Glomerular visceral epithelial cell (primary cell): ENCODE results near the gene STAT3.
A peak's percentile ranks its signal among the peaks of the same experiment; 100 is the strongest.
"Not testable (repeated sequence)": the region's sequence is repeated elsewhere in the genome, so short reads cannot be mapped to it uniquely, and the experiment has no call there.

Experiments used
- DNase-seq: peaks from one replicate; pipeline ENCODE4 v3.0.0-alpha.2; 2016; ENCODE audit errors: extremely low spot score

STAT3 gene

DNA sequence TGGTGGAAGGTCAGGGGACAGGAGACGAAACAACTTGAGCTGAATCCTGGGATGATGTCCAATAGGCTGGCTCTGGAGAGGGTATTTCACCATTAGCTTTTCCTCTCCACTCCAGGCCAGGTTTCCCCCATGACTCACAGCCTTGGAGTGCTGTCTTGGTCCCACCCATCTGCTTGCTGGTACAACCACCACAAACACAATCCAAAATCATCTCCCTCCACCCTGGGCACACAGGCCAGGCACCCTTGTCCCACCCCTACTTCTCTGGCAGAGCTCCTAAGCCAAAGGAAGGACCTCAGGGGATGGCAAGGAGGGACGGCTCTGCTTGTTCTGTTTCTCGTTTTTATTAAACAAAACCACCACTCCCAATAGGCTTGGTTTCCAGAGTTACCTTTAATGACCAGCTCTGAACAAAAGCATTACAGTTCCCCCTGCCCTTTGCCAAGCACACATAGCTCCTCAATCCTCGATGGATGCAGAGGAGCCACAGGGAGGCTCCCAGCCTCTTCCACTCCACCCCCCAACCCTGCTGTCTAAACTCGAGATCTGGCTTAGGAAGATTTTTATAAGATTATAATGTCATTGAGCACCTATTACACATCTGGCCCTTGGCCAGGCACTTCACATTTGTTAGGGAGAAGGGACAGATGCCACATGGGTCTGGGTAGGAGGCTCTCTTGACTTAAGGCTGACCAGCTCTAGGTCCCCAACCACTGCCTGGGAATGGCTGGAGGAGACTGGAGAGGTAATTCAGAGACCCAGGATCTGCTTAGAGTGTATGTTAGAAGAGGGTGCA lies 21.5 kb upstream of the STAT3 start:
- peak; percentile 77 for DNase-seq

- no peak for DNase-seq
Measured at GRCh38 chr17:42408061-42408460, 19.8 kb upstream of the STAT3 start.

DNA sequence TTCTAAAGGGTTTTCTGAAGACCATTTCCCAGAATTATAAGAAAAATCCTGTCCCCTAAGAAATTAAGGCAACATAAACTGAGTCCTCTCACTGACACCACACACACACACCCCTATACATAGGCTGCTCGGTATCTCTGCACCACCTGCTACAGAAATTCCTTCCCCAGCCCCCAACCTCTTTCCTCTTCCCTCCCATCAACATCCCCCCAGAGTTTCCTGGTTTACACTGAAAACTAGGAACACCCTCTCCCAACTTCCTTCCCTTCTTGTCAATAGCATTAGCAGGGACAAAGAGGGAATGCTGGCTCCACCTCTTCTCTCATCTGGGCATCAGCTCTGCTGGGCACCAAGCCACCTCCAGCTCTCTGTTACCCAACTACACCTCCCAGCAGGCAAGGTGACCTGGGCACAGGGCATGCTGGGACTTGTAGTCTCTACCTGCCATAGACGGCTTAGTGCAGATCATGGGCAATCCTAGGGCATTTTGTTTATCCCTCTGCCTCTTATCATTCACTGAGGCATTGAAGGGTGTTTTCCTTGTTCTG lies 19.1 kb upstream of the STAT3 start:
- peak; percentile 76 for DNase-seq

DNA sequence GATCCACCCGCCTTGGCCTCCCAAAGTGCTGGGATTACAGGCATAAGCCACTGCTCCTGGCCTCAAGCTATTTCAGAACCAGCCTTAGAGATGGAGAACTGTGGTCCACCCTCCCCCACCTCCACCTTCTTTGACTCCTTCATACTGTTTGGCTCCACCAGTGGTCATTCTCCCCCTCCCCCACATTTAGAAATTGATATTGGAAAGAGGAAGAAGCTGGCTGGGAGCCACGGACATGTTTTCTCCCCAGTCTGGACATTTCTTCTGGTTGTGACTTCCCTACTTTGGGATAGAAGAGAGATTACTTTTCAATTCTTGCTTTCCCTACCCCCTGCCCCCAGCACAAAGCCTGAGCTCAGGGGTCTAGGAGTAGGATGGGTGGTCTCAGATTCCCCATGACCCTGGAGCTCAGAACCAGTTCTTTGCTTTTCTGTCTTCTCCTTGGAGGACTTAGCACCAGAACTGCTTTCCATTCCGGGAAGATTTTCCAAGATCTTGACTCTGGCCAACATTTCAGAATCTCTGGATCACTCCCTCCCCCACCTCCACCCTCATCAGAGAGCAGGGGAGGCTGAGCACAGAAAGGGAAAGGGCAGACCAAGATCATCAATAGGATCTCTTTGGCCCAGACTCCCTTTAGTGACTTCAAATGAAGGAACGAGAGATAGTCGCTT lies 18.5 kb upstream of the STAT3 start:
- DNase-seq = no peak

GRCh38 chr17:42405963-42406495 lies 17.8 kb upstream of the STAT3 start:
- DNase-seq = peak; percentile 55

DNA sequence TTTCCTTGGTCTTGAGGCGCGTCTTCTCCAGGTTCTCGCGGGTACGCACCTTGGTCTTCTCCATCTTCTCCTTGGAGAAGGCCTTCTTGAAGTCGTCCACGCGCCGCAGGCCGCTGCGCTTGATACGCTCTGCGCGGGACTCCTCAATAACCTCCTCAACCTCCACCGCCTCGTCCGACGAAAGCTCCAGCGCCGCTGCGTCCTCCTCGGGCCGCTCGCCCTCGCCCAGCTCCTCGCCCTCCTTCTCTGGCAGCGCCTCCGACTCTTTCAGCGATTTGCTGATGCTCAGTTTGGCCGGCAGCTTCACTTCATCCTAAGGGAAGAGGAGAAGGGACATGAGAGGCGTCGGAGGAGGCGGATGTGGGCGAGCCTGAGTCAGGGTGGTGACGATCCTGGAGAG lies 16.8 kb upstream of the STAT3 start:
- DNase-seq = no peak

DNA sequence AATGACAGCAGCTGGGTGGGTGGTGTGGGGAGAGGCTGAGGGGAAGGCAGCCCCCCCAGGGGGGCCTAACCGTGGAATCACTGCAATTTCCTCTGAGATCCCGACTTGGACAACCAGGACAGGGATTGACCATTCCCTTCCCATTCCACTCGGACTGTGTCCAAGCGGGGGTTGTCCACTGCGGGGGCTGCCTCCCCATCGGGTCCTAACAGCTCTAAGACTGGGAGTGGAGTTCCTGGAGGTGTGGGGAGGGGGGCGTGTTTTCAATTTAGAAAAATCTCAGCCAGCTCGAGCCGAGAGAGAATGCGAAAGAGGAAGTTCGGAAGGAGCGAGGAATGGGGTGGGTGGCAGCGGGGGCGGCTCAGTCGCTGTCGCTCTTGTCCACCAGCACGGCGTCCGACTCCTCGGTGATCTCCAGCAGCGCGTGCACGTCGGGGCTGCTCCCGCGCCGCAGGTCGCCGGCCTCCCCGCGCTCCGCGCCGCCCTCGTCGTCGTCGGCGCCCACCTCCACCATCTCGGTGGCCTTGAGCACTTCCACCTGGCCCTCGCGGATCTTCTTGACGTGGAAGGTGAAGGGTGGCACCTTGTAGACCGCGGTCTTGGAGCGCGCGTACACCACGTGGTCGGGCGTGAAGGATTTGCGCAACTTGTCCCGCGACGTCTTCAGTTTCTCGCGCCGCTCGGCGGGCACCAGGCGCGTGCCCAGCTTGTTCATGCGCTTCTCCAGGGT lies 16.2 kb upstream of the STAT3 start:
- DNase-seq = no peak

GRCh38 chr17:42403150-42403549 lies 14.9 kb upstream of the STAT3 start:
- no peak for DNase-seq

DNA sequence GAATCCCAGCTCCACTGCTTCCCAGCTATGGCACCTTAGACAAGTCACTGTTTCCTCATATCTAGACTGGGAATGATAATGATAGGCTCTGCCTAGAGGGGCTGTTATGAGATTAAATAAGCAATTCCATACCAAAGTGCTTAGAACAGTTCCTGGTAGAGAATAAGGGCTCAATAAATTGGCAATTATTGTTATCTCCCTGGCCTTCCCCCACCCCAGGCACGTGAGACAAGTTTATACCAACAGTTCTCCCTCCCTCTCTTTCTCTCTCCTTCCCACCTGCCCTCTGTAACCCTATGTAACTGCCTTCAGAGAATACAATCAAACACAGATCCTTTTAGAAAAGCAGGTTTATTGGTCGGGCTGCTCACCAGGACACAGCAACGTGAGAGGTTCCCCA lies 13.9 kb upstream of the STAT3 start:
- DNase-seq = no peak

GRCh38 chr17:42400844-42401375 lies 12.7 kb upstream of the STAT3 start:
- not testable (repeated sequence) for DNase-seq

- DNase-seq = no peak
Measured at GRCh38 chr17:42399948-42400843, 12.0 kb upstream of the STAT3 start.

DNA sequence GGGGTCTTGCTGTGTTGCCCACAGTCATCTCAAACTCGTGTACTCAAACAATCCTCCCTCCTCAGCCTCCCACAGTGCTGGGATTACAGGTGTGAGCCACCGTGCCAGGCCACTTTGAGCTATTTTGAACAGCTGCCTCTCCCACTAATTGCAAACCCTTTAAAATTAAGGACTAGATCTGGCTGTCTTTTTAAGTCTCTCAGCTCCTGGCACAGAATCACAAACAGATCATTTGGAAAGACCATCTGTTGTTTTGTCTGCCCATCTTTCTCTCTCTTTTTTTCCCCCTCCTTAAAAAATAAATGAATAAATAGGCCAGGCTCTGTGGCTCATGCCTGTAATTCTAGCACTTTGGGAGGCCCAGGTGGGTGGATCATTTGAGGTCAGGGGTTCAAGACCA lies 10.9 kb upstream of the STAT3 start:
- DNase-seq = no peak

GRCh38 chr17:42395601-42396000 lies 7.4 kb upstream of the STAT3 start:
- DNase-seq = not testable (repeated sequence)

DNA sequence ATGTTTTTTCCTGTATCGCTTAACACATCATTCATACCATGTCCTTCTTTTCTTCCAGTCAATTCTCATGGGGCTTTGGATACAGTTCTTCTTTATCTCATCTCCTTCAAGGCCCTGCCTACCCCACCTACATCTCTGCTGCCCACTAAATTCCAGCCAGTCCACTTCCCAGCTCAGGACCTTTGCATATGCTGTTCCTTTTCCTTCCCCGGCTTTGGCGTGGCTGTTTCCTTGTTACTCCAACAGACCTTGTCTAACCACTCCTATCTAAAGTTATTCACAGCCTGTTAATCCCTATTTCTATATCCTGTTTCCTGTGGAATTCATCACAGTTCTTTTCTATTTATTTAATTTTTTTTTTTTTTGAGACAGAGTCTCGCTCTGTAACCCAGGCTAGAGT lies 6.6 kb upstream of the STAT3 start:
- DNase-seq = no peak

DNA sequence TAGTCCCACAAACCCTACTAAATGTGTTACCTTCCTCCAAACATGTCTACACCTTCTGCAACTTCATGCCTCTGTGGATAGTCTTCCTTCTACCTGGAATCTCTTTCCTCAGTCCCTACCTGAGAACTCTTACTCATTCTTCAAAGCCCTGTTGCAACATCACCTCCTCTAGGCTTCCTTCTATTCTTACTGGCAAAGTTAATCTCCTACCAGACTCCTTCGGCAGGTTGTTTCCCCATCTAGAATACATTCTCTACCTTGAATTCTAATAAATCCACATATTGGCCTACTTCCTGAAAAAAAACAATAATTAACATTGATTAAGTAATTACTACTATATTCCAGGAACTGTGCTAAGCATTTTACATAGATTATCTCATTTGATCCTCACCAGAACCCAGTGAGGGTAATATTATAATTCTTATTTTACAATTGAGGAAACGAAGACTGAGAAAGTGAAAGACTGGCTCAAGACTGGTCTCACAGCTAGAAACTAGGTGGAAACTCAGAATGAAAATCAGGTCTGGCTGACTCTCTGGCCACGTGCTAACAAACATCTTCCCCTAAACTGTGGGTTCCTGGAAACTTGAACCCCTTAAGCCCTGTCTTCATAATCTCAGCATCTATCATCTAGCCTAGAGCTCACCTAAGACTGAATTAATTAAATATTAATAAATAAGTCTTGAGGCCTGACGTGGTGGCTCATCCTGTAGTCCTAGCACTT lies 4.6 kb upstream of the STAT3 start:
- no peak for DNase-seq

DNA sequence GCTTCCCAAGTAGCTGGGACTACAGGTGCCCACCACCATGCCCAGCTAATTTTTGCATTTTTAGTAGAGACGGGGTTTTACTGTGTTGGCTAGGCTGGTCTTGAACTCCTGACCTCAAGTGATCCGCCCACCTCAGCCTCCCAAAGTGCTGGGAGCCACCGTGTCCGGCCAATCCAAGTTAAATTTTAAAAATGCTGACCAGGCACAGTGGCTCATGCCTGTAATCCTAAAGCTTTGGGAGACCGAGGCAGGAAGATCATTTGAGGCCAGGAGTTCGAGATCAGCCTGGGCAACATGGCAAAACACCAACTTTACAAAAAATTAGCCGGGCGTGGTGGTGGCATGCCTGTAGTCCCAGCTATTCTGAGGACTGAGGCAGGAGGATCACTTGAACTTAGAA lies 3.2 kb upstream of the STAT3 start:
- DNase-seq = not testable (repeated sequence)

DNA sequence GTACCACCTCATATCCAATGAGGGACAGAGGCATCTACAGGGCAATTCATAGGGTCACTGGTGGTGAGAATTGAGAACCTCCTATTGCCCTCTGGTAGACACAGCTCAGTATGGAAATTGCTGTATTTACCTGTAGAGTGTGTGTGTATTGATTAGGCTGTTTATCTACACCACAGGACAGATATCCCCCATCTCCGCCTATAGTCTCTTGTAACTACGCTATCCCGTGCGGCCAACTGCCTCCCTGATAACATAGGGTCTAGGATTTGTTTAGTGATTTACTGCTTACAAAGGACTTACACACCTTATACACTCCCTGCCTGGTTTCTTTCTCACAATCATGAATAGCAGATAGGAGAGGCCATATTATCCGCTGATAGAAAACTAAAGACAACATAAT lies 1.7 kb upstream of the STAT3 start:
- no peak for DNase-seq

DNA sequence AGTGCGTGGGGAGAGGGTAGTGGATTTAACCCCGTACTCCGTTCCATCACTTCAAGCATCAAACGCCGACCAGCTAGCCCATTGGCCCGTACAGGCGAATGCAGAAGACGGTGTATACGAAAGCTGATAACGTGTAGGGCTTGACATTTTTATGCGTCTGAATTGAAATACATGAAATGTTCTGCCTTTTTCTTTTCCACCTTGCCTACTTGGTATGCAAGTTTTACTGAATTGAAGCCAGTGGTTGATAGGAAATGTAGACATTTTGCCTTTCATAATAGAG lies 834 bp upstream of the STAT3 start:
- DNase-seq = no peak

DNA sequence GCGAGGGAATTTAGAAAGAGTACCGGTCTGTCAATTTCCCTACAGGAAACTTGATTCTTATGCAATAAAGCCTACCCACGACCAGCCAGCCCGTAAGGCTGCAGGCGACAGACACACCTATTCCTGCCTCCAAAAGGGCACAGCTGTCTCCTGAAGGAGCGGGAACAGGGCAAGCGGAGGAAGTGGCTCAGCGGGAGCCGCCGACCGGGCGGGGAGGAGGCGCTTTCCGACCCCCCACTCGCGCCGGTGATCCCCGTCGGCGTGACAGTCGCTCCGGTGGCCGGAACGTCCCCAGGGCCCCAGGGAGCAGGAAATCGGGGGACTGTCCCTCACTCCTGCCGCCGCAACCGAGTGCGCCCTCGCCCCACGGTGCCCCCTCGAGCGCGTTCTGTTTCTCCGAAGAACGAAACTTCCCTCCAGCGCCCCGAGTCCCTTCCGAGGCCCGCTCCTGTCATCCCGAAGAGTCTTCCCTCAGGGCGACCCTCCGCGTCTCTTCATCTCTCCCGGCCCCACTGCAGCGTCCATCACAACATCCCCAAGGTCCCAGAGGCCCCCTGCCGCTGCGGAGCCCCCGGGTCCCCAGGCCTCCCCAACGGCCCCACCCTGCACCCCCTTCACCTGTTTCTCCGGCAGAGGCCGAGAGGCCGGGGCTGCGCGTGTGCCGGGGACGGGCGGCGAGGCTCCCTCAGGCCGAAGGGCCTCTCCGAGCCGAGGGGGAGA lies 421 bp downstream of the STAT3 start:
- peak; percentile 42 for DNase-seq
